Renal cortical epithelial cell (primary cell): Measurements from ENCODE around the gene CCDC142. TPM values are rescaled to one million over a fixed set of nuclear protein-coding genes. Genes with fewer than 3 reads are reported as not detected.
"Not testable (repeated sequence)": the region's sequence is repeated elsewhere in the genome, so short reads cannot be mapped to it uniquely, and the experiment has no call there.

Experiments
- DNase-seq: peaks from one replicate; pipeline ENCODE4 v3.0.0-alpha.2; 2011; ENCODE audit warnings: low read depth
- total RNA-seq: library from RNA; depleted of rRNA; stranded (reverse); fragments of >200 nt; gene quantifications from 2 replicates; pipeline ENCODE4 v1.2.3, GENCODE V29; 2014

Gene CCDC142
- total RNA-seq, 1 donor from 2014 or later: 12.8 TPM

DNA sequence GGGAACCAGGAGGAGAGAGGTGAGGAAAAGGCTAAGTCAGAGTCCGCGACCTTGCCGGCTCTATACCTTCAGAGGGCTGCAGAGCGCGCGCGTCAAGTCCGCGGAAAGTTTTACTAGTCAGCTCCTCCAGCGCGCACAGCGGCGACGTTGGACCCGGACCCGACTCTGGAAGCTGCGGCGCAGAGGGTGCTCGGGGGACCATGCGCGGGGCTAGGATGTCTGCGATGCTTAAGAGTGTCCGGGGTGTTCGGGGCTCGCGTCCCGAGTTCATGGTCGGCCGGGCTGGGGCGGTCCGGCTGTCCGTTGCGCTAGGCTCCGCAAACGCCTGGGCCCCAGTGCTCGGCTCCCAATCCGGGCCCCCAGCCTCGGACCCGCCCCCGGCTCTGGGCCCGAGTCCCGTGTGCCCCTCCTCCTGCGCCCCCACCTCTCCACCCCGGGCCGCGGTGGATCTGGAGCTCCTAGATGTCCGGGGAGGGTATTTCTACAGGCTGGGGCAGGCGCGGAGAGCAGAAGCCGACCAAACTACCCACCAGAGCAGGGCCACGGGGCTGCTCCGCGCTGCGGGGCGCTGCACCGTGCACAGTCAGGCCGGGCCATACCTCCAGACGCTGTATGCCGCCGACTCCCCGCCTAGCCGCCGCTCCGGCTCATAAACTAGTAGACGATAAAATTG lies 16.6 kb upstream of the CCDC142 start, which contains the start of gene LBX2:
Gene LBX2, minus strand, starts transcription at position 337 of the 673 bp plus-strand sequence. Its CDS starts 66 bp downstream, at position 271.
- DNase-seq: no peak

DNA sequence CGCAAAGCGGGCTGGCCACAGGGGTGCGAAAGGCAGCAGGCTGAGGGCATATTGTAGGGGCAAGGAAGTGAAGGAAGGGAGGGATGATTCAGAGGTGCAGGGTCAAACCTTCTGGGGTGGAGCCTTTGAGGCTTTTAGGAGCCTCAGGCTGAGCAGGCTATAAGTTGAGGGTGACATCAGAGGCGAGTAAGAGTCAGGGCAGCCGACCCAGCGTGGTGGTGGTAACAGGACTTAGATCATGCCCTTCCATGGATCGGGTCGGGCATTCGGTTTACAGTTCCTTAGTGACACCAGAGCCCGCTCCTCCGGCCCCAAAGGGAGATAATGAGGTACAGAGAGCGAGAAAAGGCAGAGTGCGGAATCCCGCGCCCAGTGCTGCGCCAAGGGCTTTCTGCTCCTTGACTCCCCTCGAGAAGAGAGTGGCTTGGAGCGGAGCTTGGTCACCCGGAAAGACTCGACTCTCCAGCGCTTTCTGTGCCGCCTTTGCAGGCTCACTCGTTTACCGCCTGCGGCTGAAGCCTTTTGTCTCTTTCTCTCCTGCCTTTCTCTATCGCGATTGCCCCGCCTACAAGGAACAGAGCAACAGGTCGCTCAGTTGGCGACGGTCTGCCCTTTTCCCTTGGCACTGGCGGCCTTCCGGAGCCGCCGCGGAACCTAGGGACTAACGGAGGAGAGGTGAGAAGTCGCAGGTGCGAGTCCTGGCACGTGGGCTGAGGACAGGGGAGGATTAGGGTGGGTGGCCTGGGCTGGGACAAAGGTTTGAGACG lies 15.9 kb upstream of the CCDC142 start:
- DNase-seq: peak; percentile 19

DNA sequence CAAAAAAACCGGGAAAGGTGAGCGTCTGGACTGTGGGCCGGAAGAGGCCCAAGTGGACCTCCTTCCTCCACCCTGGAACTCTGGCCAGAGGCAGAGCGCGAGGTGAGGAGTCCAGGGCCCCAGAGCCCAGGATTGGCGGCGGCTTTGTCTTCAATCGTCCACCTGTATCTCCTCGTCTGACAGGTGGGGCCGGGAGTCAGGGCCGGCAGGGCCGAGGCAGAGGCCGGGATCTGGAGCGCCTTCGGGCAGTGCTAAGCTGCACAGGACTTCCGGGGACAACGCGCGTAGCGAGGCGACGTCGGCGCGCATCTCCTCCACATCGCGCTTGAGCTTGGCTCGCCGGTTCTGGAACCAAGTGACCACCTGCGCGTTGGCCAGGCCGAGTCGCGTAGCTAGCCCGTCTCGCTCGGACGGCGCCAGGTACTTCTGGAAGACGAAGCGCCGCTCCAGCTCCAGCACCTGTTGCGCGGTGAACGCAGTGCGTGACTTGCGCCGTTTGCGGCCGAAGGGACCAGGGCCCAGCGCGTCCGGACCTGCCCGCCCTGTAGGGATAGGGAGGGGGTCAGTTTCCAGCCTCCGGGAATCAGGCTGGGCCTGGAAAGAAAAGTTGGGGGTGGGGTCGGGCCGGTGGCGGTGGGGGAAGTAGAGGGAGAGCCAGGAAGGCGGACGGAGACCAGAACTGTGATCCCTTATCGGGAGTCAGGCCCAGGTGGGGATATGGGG lies 15.1 kb upstream of the CCDC142 start:
- no peak for DNase-seq

DNA sequence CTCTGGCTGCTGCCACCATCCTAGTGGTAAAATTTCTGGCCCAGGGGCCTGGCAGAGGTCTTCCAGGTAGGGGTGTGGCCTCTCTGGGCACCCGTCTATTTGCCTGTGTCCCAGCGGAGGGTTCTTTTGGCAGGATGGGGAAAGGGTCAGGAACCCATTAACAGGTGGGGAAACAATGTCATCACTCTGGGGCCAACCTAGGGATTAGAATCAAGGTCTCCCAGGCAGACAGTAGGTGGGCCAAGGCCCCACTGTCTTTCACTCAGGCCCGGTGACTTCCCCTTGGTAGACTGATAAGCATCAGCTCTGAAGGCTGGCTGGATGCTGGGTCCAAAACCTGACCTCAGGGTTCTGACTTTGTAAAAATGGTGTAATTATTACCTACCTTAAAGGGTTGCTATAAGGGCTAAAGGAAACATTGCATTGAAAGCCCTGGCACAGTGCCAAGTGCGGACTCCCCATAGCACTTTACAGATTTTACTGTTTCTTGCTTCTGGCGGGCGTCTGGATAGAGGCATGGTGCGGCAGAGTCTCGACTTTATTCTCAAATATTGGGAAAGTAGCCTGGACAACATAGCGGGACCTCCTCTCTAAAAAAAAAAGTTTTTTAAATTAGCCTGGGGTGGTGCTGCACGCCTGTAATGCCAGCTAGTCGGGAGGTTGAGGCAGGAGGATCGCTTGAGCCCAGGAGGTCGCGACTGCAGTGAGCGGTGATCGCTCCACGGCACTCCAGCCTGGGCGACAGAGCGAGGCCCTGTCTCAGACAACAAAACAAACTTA lies 14.4 kb upstream of the CCDC142 start:
- no peak for DNase-seq

DNA sequence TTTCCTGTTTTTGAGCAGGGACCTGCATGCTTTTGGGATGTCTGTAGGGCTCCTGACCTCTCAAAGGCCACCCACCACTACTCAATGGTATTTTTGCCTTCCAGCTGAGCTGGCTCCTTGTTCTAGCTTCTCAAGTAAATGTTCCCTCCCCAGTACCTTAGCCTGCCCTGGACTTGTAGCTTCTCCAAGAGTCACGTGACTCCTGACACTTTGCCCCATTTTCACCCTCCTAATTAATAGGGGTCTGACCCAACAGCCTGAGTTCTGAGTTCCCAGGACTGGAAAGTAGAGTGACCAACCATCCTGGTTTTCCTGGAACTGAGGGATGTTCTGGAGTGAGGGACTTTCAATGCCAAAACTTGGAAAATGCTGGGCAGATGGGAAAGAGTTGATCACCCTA lies 12.6 kb upstream of the CCDC142 start:
- DNase-seq: no peak

DNA sequence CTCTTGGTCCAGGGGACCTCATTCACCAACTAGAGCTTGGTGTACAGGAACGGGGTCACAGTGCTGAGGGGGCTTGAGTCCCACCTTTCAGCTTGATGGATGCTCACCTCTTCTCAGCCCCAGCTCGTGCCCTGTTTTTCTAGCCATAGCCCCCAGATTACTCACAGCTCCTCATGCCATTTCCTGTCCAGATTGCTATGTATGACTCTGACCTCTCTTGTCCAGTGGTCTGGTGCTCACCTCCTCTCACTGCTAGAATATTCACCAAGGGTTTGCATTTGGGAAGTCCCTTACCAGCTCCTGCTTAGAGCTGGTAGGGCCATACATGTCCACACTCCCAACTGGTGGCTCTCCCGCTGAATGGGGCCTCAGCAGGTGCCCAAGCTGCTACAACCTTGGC lies 10.7 kb upstream of the CCDC142 start:
- no peak for DNase-seq

DNA sequence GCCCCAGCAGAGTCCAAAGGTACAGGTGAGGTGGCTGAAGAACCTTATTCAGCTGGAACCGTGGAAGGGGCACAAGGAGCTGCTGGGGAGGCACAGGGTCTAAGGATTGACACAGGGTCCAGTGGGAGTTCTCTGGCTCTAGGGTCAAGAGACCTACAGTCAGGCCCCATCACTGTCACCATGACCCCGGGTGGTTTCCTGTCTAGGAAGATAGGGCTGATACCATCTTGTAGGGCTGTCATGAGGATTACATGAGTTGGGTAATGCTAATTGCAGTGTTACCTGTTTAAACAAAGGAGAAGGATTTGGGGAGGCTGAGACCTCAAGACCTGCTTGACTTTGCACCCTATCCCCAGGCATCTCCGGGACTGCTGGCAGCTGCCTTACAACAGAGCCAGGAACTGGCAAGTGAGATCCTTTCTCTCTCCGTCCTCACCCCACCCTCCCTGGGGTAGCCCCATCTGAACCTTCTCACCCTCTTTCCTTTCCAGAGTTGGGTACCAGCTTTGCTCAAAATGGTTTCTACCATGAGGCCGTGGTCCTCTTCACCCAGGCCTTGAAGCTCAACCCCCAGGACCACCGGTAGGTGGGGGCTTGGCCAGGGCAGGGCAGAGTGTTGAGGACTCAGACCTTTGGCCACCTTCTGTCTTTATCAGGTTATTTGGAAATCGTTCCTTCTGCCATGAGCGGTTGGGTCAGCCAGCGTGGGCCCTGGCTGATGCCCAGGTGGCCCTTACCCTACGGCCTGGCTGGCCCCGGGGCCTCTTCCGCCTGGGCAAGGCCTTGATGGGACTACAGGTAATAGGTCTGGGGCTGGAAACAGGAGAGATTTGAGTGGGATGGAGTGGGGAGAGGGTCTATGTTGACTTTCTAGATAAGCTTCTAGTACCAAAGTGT lies 9.1 kb upstream of the CCDC142 start:
- no peak for DNase-seq

DNA sequence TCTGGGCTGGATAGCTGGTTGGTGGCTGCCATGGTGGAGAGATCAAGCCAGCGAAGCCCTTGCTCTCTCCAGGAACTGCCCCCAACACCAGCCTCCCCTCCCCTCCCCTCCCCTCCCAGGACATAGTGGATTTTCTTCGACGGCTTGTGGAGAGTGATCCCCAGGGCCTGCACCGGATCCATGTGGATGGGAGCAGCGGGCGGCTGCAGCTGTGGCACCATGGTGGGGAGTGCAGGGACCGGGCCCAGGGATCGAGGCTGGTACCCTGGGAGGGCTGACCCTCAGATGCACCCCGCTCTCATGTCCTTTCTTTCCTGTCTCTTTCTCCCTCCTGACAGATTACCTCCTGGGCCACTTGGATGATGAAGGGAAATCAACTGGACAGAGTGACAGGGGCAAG lies 7.1 kb upstream of the CCDC142 start:
- DNase-seq: no peak

DNA sequence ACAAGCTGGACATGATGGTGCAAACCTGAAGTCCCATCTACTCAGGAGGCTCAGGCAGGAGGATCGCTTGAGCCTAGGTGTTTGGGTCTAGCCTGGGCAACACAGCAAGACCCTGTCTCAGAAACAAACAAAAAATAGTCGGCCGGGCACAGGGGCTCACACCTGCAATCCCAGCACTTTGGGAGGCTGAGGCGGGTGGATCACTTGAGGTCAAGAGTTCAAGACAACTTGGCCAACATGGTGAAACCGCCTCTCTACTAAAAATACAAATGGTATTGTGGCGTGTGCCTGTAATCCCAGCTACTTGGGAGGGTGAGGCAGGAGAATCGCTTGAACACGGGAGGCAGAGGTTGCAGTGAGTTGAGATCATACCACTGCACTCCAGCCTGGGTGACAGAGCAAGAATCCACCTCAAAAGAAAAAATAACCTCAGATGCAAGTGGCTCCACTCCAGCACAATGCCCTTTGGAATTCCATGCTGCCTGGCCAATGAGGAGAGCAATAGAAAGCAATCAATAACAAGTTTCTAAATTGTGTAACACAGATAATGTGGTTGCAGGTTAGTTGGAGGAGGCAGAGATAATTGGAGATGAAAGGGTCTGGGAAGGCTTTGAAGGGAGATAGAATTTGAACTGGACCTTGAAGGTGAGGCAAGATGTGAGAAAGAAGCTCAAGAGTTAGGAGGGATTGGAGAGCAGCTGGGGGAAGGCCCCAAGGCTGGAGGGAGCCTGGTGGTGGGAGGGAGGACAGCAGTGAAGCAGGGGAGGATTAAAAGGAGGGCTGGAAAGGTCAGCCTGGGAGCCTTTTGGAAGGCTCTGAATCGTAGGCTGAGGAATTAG lies 6.1 kb upstream of the CCDC142 start:
- DNase-seq: no peak

DNA sequence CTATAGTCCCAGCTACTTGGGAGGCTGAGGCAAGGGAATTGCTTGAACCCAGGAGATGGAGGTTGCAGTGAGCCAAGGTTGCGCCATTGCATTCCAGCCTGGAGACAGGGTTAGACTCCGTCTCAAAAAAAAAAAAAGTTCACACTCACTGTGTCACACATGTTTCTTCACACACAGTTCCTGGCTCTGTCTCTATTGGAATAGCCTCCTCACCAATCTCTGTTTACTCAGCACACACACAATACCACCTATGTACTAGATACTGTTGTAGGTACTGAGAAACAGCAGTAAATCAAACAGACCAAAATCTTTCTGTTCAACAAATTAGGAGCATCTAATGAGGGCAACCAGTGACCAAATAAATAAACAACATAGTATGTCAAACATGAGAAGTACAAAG lies 3.3 kb upstream of the CCDC142 start:
- DNase-seq: no peak

DNA sequence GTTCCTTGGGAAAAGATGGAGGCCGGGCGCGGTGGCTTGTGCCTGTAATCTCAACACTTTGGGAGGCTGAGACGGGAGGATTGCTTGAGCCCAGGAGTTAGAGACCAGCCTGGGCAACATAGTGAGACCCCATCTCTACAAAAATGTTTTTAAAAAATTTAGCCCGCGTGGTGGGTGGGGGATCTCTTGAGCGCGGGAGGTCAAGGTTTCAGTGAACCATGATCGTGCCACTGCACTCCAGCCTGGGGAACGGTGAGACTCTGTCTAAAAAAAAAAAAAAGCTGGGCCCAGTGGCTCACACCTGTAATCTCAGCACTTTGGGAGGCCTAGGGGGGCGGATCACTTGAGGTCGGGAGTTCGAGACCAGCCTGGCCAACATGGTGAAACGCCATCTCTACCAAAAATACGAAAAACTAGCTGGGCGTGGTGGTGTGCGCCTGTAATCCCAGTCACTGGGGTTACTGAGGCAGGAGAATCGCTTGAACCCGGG lies 922 bp upstream of the CCDC142 start:
- DNase-seq: not testable (repeated sequence)

DNA sequence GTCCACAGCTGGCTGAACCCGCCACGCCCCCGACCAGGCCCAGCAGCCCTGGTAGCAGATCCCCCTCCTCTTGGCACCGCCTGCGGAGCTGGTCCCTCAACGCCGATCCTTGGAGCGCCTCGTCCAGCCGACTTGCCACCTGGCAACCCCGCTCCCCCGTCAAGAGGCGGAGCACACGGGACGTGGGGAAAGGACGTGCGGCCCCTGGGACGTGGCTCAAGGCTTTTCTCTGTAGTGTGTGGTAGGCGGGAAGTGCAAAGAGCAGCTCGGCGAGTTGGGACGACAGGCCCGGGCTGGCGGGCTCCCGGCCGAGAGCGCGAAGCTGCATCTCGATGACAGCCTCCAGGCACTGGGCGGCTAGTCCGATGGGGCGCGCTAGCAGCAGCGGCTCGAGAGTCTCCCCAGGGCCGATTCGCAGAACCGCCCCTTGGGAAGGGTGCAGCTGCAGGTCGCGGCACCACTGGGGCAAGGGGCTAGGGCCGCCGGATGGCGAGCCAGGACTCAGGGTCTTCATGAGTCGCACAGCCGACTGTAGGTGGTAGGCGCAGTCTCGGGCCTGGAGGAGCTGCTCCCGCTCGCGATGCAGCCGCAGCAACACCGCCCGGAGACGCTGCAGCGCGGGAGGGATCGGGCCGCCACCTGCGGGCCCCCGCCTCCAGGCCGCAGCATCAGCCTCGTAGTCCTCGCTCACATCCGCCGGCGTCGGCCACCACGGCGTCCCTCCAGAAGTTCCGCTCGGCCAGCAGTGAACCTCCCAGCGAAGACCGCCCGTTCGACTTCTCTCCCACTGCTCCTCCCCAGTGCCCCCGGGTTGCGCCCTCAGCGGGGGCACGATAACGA lies 617 bp downstream of the CCDC142 start:
- DNase-seq: no peak

DNA sequence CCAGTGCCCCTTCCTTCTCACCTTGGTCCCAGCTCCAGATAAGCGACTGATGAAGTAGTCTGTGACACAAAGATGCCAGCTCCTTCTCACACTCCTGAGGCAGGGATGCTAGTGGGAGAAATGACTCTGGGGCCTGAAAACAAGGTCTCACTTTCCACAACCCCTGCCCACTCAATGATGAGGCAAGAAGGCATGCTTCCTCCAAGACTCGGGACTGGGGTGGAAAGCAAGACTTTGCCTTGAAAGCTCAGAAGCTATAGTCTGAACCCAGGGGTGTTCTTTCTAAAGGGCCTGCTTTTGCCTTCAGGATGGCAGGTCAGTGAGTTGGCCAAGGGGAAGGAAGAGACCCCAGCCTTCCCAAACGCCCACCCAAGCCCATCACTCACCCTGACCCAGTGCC lies 1.4 kb downstream of the CCDC142 start:
- no peak for DNase-seq

DNA sequence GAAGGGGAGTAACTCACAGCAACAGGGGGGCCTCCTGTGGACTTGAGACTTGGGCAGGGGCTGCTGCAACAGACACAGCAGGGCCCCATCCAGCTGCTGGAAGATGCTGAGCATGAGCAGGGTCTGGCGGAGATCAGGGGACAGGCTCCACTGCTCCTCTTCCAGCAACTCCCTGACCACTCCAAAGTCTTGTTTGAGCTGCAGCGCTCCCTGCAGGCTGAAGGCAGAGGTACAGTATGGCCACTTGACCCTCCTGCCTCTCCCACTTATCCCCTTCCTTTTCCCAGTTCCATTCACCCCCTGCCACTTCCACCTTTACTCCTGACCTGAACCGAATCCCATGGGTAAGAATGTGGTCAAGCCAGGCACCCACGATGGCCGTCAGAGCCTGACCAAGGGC lies 7.9 kb downstream of the CCDC142 start:
- DNase-seq: no peak

DNA sequence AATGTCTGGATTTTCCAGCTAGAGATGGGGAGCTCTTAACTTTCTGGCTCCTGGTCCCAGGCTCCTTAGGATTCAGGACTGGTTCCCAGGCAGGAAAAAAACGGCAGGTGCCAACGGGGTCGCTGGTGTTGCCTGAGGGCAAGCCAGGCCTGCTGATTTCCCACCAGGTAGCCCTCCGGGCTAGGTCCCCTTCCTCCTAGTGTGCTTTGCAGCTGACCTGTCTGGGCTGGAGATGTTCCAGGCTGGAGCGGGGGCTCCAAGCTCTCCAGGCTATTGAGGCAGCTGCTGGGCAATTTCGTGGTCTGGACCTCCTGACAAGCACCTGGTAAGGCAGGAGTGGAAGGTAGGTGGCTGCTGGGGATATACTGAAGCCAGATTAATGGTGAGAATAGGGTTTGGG lies 8.3 kb downstream of the CCDC142 start:
- DNase-seq: no peak

DNA sequence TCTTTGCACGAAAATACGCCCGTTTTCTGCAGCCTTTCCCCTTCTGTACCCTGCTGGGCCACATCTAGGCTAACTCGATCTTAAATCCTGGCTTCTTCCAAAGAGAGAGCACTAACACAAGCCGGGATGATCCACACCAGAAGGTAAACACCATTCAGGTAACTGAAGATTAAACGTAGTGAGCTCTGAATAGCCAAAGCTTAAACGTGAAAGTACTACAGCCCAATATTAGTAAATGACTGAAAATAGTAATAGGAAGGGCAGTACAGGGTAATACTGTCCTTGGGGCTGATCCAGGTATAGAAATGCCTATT lies 9.9 kb downstream of the CCDC142 start:
- no peak for DNase-seq

DNA sequence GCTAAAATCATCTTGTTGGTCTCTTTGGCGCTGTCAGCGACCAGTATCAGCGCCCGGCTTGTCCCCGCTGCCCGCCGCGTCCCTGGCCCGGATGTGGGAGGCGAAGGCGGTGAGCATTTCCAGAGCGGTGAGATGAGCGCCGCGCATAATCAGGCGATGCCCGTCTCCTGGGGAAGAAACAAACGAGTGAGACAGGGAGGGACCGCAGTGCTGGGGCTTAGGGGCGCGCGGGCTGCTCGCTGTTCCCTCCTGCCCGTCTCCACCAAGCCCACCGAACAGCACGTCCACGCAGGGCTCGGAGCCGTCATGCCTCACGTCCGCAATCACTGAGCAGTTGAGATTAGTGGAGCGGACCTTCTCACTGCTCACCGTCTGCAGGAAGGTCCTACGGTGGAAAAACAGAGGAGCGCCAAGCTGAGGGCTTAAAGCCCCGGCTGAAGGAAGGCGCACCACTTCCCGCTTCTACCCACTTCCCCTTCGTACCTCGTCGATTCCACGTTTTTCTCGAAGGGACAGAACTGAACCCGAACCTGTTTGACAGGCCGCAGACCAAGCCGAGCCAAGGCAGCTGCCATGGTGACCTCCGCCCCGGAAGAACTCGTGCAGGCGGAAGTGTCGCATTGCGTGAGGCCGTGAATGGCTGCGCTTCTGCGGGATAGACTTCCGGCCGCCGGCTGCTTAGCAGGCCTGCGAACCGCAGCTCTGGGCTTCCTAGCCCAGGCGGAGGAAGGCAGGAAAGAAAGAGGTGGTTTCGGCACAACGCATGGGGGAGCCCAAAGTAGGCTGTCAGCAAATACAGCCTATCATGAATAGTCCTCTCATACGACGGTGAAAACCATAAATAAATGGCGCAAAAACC lies 10.5 kb downstream of the CCDC142 start, which contains the start of gene MRPL53:
Gene MRPL53, minus strand, starts transcription at position 595 of the 859 bp plus-strand sequence. Its CDS starts 20 bp downstream, at position 575.
- peak; percentile 82 for DNase-seq
